SK-N-SH (cell line): ENCODE measurements around the gene GLT6D1. TPM values are rescaled to one million over a fixed set of nuclear protein-coding genes. Genes with fewer than 3 reads are reported as not detected.

Experiments used
- CTCF ChIA-PET: fragments of 300-600, 350-600 bp; formaldehyde crosslinking; extraction: SDS; loops from one replicate; lab custom pipeline; 2021; lab: Yijun Ruan, JAX
- POLR2A ChIA-PET: fragments of 350-600 bp; sonication (Branson Sonifier 250); formaldehyde crosslinking; extraction: SDS; loops from one replicate; lab custom pipeline; 2020; ENCODE audit warnings: antibody characterized with exemption, inconsistent platforms; lab: Yijun Ruan, JAX
- DNase-seq: peaks from one replicate; pipeline ENCODE4 v3.0.0; 2012
- H2AFZ ChIP-seq: fragments of 200-600 bp; sonication (generic); 2 replicates; pipeline ENCODE4 v1.8.1; 2016; ENCODE audit warnings: antibody characterized with exemption, mild to moderate bottlenecking, low read depth
- H3F3A ChIP-seq: fragments of 200-600 bp; sonication (generic); replicated peaks from 2 replicates; pipeline ENCODE3; 2016; ENCODE audit warnings: antibody characterized with exemption, mild to moderate bottlenecking; ENCODE audit not compliant: insufficient read depth
- H3K27ac ChIP-seq, 2 experiments: fragments of 200-500 bp in 1 of 2; fragments of 200-600 bp in 1 of 2; sonication (Bioruptor generic) in 1 of 2; sonication (generic), shearing (Covaris generic) in 1 of 2; 2 replicates each; pipeline versions ENCODE4 v1.5.1 to v1.6.1; 2014 to 2016; ENCODE audit warnings: low read depth in 2 of 2, inconsistent platforms in 1 of 2, low read length in 1 of 2, mild to moderate bottlenecking in 1 of 2, mixed read lengths in 1 of 2
- H3K27me3 ChIP-seq: fragments of 200-600 bp; sonication (generic), shearing (Covaris generic); 2 replicates; pipeline ENCODE4 v1.6.1; 2016; ENCODE audit warnings: mixed run types; ENCODE audit not compliant: insufficient read depth
- H3K36me3 ChIP-seq, 2 experiments: fragments of 200-500 bp in 1 of 2; fragments of 200-600 bp in 1 of 2; sonication (Bioruptor generic) in 1 of 2; sonication (generic) in 1 of 2; replicated peaks in 1 of 2; 2 replicates each; pipeline versions ENCODE3 to v1.5.1; 2014 to 2016; ENCODE audit warnings: low read length in 1 of 2, mild to moderate bottlenecking in 1 of 2; ENCODE audit not compliant: insufficient read depth in 2 of 2, control insufficient read depth in 1 of 2
- H3K4me1 ChIP-seq, 2 experiments: fragments of 200-500 bp in 1 of 2; fragments of 200-600 bp in 1 of 2; sonication (Bioruptor generic) in 1 of 2; sonication (generic), shearing (Covaris generic) in 1 of 2; 2 replicates each; pipeline versions ENCODE4 v1.5.1 to v1.6.1; 2014 to 2016; ENCODE audit warnings: low read depth in 1 of 2, low read length in 1 of 2, mixed run types in 1 of 2; ENCODE audit not compliant: insufficient read depth in 2 of 2, control insufficient read depth in 1 of 2
- H3K4me2 ChIP-seq: fragments of 200-600 bp; sonication (generic), shearing (Covaris generic); 2 replicates; pipeline ENCODE4 v1.6.1; 2017; ENCODE audit warnings: mixed run types
- H3K4me3 ChIP-seq, 2 experiments: fragments of 200-500 bp in 1 of 2; fragments of 200-600 bp in 1 of 2; sonication (Bioruptor generic) in 1 of 2; sonication (generic), shearing (Covaris generic) in 1 of 2; 2 replicates each; pipeline versions ENCODE4 v1.5.1 to v1.8.1; 2014 to 2016; ENCODE audit warnings: low read depth in 2 of 2, inconsistent platforms in 1 of 2, low read length in 1 of 2, mild to moderate bottlenecking in 1 of 2, mixed read lengths in 1 of 2, moderate library complexity in 1 of 2
- H3K79me2 ChIP-seq: fragments of 200-600 bp; sonication (generic); 2 replicates; pipeline ENCODE4 v1.8.1; 2017; ENCODE audit warnings: mild to moderate bottlenecking; ENCODE audit not compliant: insufficient read depth
- H3K9ac ChIP-seq: fragments of 200-600 bp; sonication (generic); 2 replicates; pipeline ENCODE4 v1.6.1; 2017; ENCODE audit warnings: mixed run types
- H3K9me2 ChIP-seq: fragments of 200-600 bp; sonication (generic); 2 replicates; pipeline ENCODE4 v1.6.1; 2017; ENCODE audit warnings: mixed run types
- H3K9me3 ChIP-seq: fragments of 200-600 bp; sonication (generic); 2 replicates; pipeline ENCODE4 v1.6.1; 2017; ENCODE audit warnings: mixed run types, mild to moderate bottlenecking, moderate library complexity
- H4K20me1 ChIP-seq: fragments of 200-600 bp; sonication (generic); 2 replicates; pipeline ENCODE4 v1.6.1; 2017; ENCODE audit warnings: mild to moderate bottlenecking, mixed run types; ENCODE audit not compliant: insufficient read depth
- FOXJ3 ChIP-seq: sonication (generic); formaldehyde crosslinking; IDR thresholded peaks from 2 replicates; pipeline ENCODE4 v1.5.1; 2020; ENCODE audit warnings: mild to moderate bottlenecking, missing genetic modification reagents
- GATA2 ChIP-seq: sonication (generic); formaldehyde crosslinking; IDR thresholded peaks from 2 replicates; pipeline ENCODE4 v1.5.0; 2020; ENCODE audit warnings: mild to moderate bottlenecking, missing genetic modification reagents
- JUND ChIP-seq: IDR thresholded peaks from 2 replicates; pipeline ENCODE4 v1.4.0; 2012
- RAD21 ChIP-seq: IDR thresholded peaks from 2 replicates; pipeline ENCODE4 v1.6.1; 2012; ENCODE audit warnings: mild to moderate bottlenecking, low read length
- REST ChIP-seq: IDR thresholded peaks from 2 replicates; pipeline ENCODE4 v1.6.1; 2012; ENCODE audit warnings: mild to moderate bottlenecking, low read depth, low read length, moderate library complexity
- RFX5 ChIP-seq: IDR thresholded peaks from 2 replicates; pipeline ENCODE4 v1.6.1; 2012; ENCODE audit warnings: mild to moderate bottlenecking, improper control_type of control experiment, low read length
- RXRA ChIP-seq: IDR thresholded peaks from 2 replicates; pipeline ENCODE4 v1.4.0; 2012; ENCODE audit warnings: low read depth, mild to moderate bottlenecking, borderline replicate concordance
- SIN3A ChIP-seq: IDR thresholded peaks from 2 replicates; pipeline ENCODE4 v1.6.1; 2012; ENCODE audit warnings: low read depth, mild to moderate bottlenecking, low read length, moderate library complexity, borderline replicate concordance
- SMC3 ChIP-seq: IDR thresholded peaks from 2 replicates; pipeline ENCODE4 v1.6.1; 2012; ENCODE audit warnings: low read depth, low read length, improper control_type of control experiment
- WGBS: methylation state at CpG from one replicate; pipeline ENCODE4 v1.1.6; 2017; ENCODE audit warnings: low lambda C conversion rate; 5-methylcytosine and 5-hydroxymethylcytosine counted together
- polyA plus RNA-seq, 3 experiments: library from polyadenylated mRNA; depleted of rRNA; stranded (reverse); fragments of >200 nt; gene quantifications; 2 replicates each; pipeline ENCODE4 v1.2.3, GENCODE V29; 2012
- TF ChIP-seq, protein P1 (sequence below): fragments of 200-600 bp; sonication (generic); IDR thresholded peaks from 2 replicates; pipeline ENCODE4 v1.6.1; 2017; ENCODE audit warnings: antibody characterized with exemption, mild to moderate bottlenecking, moderate library complexity

Gene GLT6D1
- polyA plus RNA-seq, 1 of the 3 experiments (the other 2 are of a cell fraction), result not detected

GRCh38 chr9:135602789-135603481, 36.4 kb downstream of the GLT6D1 start:
- Histone ChIP-seq H3K27ac (no peak overlapping the region), H3K27me3 (no peaks in the 10 kb centered on the region), H3K9me3 (no peaks in the 10 kb centered on the region), H3K9me2 (no peaks in the 10 kb centered on the region), H3K4me3 (no peak overlapping the region; a peak in 1 of 4 replicates), H3F3A (no peaks in the 10 kb centered on the region), H3K36me3 (no peaks in the 10 kb centered on the region), H2AFZ (no peak overlapping the region), H3K4me1 (peaks cover 0 to 4% of the 10 kb centered on the region in 2 experiments; a peak in 1 of 4 replicates), H4K20me1 (no peaks in the 10 kb centered on the region), H3K4me2 (no peak overlapping the region), H3K9ac (no peak overlapping the region), H3K79me2 (no peaks in the 10 kb centered on the region)
- no peak for TF ChIP-seq RFX5
- TF ChIP-seq RXRA, result no peak
- no peak for TF ChIP-seq REST
- TF ChIP-seq RAD21, result peak; percentile 35
- TF ChIP-seq, protein P1, sequence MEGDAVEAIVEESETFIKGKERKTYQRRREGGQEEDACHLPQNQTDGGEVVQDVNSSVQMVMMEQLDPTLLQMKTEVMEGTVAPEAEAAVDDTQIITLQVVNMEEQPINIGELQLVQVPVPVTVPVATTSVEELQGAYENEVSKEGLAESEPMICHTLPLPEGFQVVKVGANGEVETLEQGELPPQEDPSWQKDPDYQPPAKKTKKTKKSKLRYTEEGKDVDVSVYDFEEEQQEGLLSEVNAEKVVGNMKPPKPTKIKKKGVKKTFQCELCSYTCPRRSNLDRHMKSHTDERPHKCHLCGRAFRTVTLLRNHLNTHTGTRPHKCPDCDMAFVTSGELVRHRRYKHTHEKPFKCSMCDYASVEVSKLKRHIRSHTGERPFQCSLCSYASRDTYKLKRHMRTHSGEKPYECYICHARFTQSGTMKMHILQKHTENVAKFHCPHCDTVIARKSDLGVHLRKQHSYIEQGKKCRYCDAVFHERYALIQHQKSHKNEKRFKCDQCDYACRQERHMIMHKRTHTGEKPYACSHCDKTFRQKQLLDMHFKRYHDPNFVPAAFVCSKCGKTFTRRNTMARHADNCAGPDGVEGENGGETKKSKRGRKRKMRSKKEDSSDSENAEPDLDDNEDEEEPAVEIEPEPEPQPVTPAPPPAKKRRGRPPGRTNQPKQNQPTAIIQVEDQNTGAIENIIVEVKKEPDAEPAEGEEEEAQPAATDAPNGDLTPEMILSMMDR, result peak; percentile 66
- TF ChIP-seq SMC3, result 0 out of 2 replicates have a peak, but pooled peaks have one; percentile 8
- ChIA-PET CTCF (interaction anchor here (0.7 to 3.8 kb wide), 32 partner anchors 10 to 624 kb away, joined by 3 to 44 read pairs (median 3); partner anchors contain the start of gene LCN9), POLR2A (no interaction called here)
- peak; percentile 68 for DNase-seq
- WGBS, result 48% methylated on average over 24 of the region's 24 CpGs

GRCh38 chr9:135601988-135602387, 37.4 kb downstream of the GLT6D1 start:
- WGBS, result 38% methylated on average over 8 of the region's 8 CpGs
- DNase-seq, result no peak
- no peaks in the 10 kb centered on the region for H3K36me3 ChIP-seq
- H3K9me3 ChIP-seq, result no peaks in the 10 kb centered on the region
- H3K27ac ChIP-seq, result no peak overlapping the region
- H3K79me2 ChIP-seq, result no peaks in the 10 kb centered on the region
- H3K4me3 ChIP-seq, result no peak overlapping the region
- ChIA-PET POLR2A (no interaction called here), CTCF (interaction anchor here (0.6 to 3.3 kb wide), 9 partner anchors 9 to 1026 kb away, joined by 3 to 44 read pairs (median 3); a partner anchor contains a TSS)
- no peaks in the 10 kb centered on the region for H3K9me2 ChIP-seq
- no peak for TF ChIP-seq FOXJ3 (CRISPR knock-in tag)
- no peak for TF ChIP-seq SIN3A
- TF ChIP-seq JUND, result no peak
- TF ChIP-seq GATA2 (CRISPR knock-in tag), result no peak
- no peak overlapping the region for H2AFZ ChIP-seq
- H3K9ac ChIP-seq, result no peak overlapping the region
- no peak overlapping the region for H3K4me2 ChIP-seq
- H3K4me1 ChIP-seq, result no peaks in the 10 kb centered on the region
- no peaks in the 10 kb centered on the region for H3K27me3 ChIP-seq
- H3F3A ChIP-seq, result no peaks in the 10 kb centered on the region
- H4K20me1 ChIP-seq, result no peaks in the 10 kb centered on the region
